ENCODE results near the gene TCF12.

TCF12 gene

GRCh38 chr15:57253500-57253899 is 335.1 kb downstream of the TCF12 start:
- Histone ChIP-seq H3K9ac (no peak overlapping the region), H3K9me3 (ENCODE audit: control insufficient read depth, low read length) (no peaks in the 10 kb centered on the region), H3K4me2 (ENCODE audit: low read length) (no peak overlapping the region), H3K4me1 (no peaks in the 10 kb centered on the region), H3K79me2 (no peaks in the 10 kb centered on the region), H3K27me3 (ENCODE audit: control insufficient read depth, insufficient read depth, low read length) (no peaks in the 10 kb centered on the region), H3K36me3 (ENCODE audit: control insufficient read depth, insufficient read depth, low read length) (no peaks in the 10 kb centered on the region), H2AFZ (no peak overlapping the region), H3K4me3 (ENCODE audit: low read depth, low read length) (no peak overlapping the region), H3K27ac (no peak overlapping the region)
- no peak for TF ChIP-seq CTCF (IDR thresholded peaks at IDR 0.05)

- no peaks in the 10 kb centered on the region for H3K79me2 ChIP-seq
- no peak overlapping the region for H3K27ac ChIP-seq
- no peak for TF ChIP-seq CTCF (IDR thresholded peaks at IDR 0.05)
- H3K4me3 ChIP-seq (ENCODE audit: low read depth, low read length), result no peak overlapping the region
- no peaks in the 10 kb centered on the region for H3K27me3 ChIP-seq (ENCODE audit: control insufficient read depth, insufficient read depth, low read length)
- H3K4me2 ChIP-seq (ENCODE audit: low read length), result no peak overlapping the region
- no peak overlapping the region for H3K9ac ChIP-seq
- no peak overlapping the region for H2AFZ ChIP-seq
- no peaks in the 10 kb centered on the region for H3K36me3 ChIP-seq (ENCODE audit: control insufficient read depth, insufficient read depth, low read length)
- H3K9me3 ChIP-seq (ENCODE audit: control insufficient read depth, low read length), result no peaks in the 10 kb centered on the region
- H3K4me1 ChIP-seq, result no peaks in the 10 kb centered on the region
Observed at GRCh38 chr15:57255751-57256341, 337.4 kb downstream of the TCF12 start.

DNA sequence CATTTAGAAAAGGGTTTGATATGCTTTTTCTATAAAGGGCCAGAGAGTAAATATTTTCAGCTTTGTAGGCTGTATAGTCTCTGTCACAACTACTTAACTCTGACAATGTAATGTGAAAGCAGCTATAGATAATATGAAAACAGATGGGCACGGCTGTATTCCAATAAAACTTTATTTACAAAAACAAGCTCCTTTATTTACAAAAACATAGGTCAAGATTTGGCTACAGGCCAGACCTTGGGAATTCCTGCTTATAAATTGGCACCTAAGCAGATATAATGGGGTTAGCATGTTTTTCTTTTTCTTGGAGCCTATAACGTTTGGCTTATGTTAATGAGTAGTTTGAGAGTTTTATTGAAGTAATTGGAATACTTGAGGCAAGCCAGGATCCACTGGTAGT is 338.5 kb downstream of the TCF12 start:
- no peak overlapping the region for H3K4me2 ChIP-seq (ENCODE audit: low read length)
- TF ChIP-seq CTCF (IDR thresholded peaks at IDR 0.05), result no peak

DNA sequence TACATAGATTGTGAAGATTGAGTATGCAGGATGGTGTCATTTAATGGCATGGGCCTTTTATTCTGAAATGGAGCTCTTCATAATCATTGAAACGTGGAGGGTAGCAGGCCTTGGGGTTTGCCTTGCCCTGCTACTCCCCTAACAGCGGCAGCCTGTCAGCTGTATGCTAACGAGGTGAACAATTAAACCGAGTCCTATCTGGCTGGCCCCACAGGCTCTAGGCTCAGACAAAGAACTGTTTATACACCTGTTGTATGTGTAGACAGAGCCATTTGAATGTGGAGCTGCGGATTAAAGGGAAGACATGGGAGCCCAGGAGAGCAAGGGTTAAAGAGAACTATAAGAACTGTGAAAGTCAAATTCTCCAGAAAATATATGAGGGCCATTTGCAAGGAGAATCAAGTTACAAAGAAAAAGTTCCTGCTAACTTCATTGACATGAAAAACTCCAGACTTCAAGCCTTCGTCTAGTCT is 341.2 kb downstream of the TCF12 start:
- no peak overlapping the region for H3K4me2 ChIP-seq (ENCODE audit: low read length)
- H3K4me1 ChIP-seq, result no peaks in the 10 kb centered on the region
- no peaks in the 10 kb centered on the region for H3K9me3 ChIP-seq (ENCODE audit: control insufficient read depth, low read length)
- no peaks in the 10 kb centered on the region for H3K27me3 ChIP-seq (ENCODE audit: control insufficient read depth, insufficient read depth, low read length)
- H2AFZ ChIP-seq, result no peak overlapping the region
- H3K36me3 ChIP-seq (ENCODE audit: control insufficient read depth, insufficient read depth, low read length), result no peaks in the 10 kb centered on the region
- no peak overlapping the region for H3K9ac ChIP-seq
- no peak for TF ChIP-seq CTCF (IDR thresholded peaks at IDR 0.05)
- H3K27ac ChIP-seq, result no peak overlapping the region
- no peaks in the 10 kb centered on the region for H3K79me2 ChIP-seq
- H3K4me3 ChIP-seq (ENCODE audit: low read depth, low read length), result no peak overlapping the region

More for the DNA sequence above, 338.5 kb downstream of the TCF12 start:
- no peak overlapping the region for H2AFZ ChIP-seq
- no peaks in the 10 kb centered on the region for H3K79me2 ChIP-seq
- no peak overlapping the region for H3K27ac ChIP-seq
- no peaks in the 10 kb centered on the region for H3K4me1 ChIP-seq
- H3K9me3 ChIP-seq (ENCODE audit: control insufficient read depth, low read length), result no peaks in the 10 kb centered on the region
- H3K36me3 ChIP-seq (ENCODE audit: control insufficient read depth, insufficient read depth, low read length), result no peaks in the 10 kb centered on the region
- H3K4me3 ChIP-seq (ENCODE audit: low read depth, low read length), result no peak overlapping the region
- no peaks in the 10 kb centered on the region for H3K27me3 ChIP-seq (ENCODE audit: control insufficient read depth, insufficient read depth, low read length)
- H3K9ac ChIP-seq, result no peak overlapping the region

DNA sequence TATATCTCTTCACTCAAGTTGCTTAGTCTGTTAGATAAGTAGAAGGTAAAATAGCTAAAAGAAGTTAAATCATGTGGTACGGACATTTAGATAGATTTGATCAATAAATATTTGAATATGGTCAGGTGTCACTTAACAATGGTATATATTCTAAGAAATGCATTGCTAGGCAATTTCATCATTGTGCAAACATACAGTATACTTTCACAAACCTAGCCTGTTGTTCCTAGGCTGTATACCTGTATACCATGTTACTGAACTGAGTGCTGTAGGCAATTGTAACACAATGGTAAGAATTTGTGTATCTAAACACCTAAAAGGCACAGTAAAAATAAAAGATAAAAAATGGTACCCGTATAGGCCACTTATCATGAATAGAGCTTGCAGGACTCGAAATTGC is 345.1 kb downstream of the TCF12 start:
- Histone ChIP-seq H3K9me3 (ENCODE audit: control insufficient read depth, low read length) (no peaks in the 10 kb centered on the region), H3K4me3 (ENCODE audit: low read depth, low read length) (no peak overlapping the region), H3K79me2 (no peaks in the 10 kb centered on the region), H3K27me3 (ENCODE audit: control insufficient read depth, insufficient read depth, low read length) (no peaks in the 10 kb centered on the region), H3K4me2 (ENCODE audit: low read length) (no peak overlapping the region), H3K36me3 (ENCODE audit: control insufficient read depth, insufficient read depth, low read length) (no peaks in the 10 kb centered on the region), H2AFZ (no peak overlapping the region), H3K9ac (no peak overlapping the region), H3K4me1 (no peaks in the 10 kb centered on the region), H3K27ac (no peak overlapping the region)
- TF ChIP-seq CTCF (IDR thresholded peaks at IDR 0.05), result no peak
